HG03432 (cell line): ENCODE results near the gene PKHD1.
A peak's percentile ranks its signal among the peaks of the same experiment; 100 is the strongest.
"Not testable (repeated sequence)": the region's sequence is repeated elsewhere in the genome, so short reads cannot be mapped to it uniquely, and the experiment has no call there.

Source experiments
- ATAC-seq: cut with Tn5 transposase; IDR thresholded peaks from one replicate; pipeline ENCODE4 v1.9.1; 2021; ENCODE audit warnings: mild to moderate bottlenecking, moderate library complexity; ENCODE audit not compliant: unreplicated experiment

Gene PKHD1

GRCh38 chr6:52000064-52000463, 87.3 kb downstream of the PKHD1 start:
- no peak for ATAC-seq

GRCh38 chr6:51996296-51996947, 91.0 kb downstream of the PKHD1 start:
- ATAC-seq: peak; percentile 94

- no peak for ATAC-seq
Measured at GRCh38 chr6:51995214-51995755, 92.1 kb downstream of the PKHD1 start.

- no peak for ATAC-seq
Measured at GRCh38 chr6:51992876-51993275, 94.5 kb downstream of the PKHD1 start.

GRCh38 chr6:51989789-51990188, 97.6 kb downstream of the PKHD1 start:
- ATAC-seq: no peak

GRCh38 chr6:51986864-51987263, 100.5 kb downstream of the PKHD1 start:
- ATAC-seq: peak; percentile 72

GRCh38 chr6:51983564-51983963, 103.8 kb downstream of the PKHD1 start:
- ATAC-seq: no peak

- ATAC-seq: not testable (repeated sequence)
Measured at GRCh38 chr6:51982695-51983094, 104.7 kb downstream of the PKHD1 start.

GRCh38 chr6:51976374-51976773, 111.0 kb downstream of the PKHD1 start:
- no peak for ATAC-seq

- no peak for ATAC-seq
Measured at GRCh38 chr6:51972659-51973058, 114.8 kb downstream of the PKHD1 start.

GRCh38 chr6:51968265-51968664, 119.1 kb downstream of the PKHD1 start:
- ATAC-seq: no peak

- ATAC-seq: no peak
Measured at GRCh38 chr6:51965222-51965801, 122.1 kb downstream of the PKHD1 start.

- no peak for ATAC-seq
Measured at GRCh38 chr6:51963980-51964379, 123.4 kb downstream of the PKHD1 start.

- ATAC-seq: no peak
Measured at GRCh38 chr6:51962354-51962753, 125.1 kb downstream of the PKHD1 start.

GRCh38 chr6:51960419-51960818, 127.0 kb downstream of the PKHD1 start:
- no peak for ATAC-seq

- peak; percentile 92 for ATAC-seq
Measured at GRCh38 chr6:51959744-51960383, 127.5 kb downstream of the PKHD1 start.

GRCh38 chr6:51954681-51955080, 132.7 kb downstream of the PKHD1 start:
- no peak for ATAC-seq

- no peak for ATAC-seq
Measured at GRCh38 chr6:51953246-51953645, 134.2 kb downstream of the PKHD1 start.

- no peak for ATAC-seq
Measured at GRCh38 chr6:51951924-51952323, 135.5 kb downstream of the PKHD1 start.

GRCh38 chr6:51949526-51949925, 137.9 kb downstream of the PKHD1 start:
- no peak for ATAC-seq

- not testable (repeated sequence) for ATAC-seq
Measured at GRCh38 chr6:51939695-51940094, 147.7 kb downstream of the PKHD1 start.
